GM21390 (cell line): ENCODE data around the gene KRT7.
"Not testable (repeated sequence)": the region's sequence is repeated elsewhere in the genome, so short reads cannot be mapped to it uniquely, and the experiment has no call there.

ENCODE experiments used
- ATAC-seq: cut with Tn5 transposase; IDR thresholded peaks from one replicate; pipeline ENCODE4 v1.9.1; 2021; ENCODE audit not compliant: unreplicated experiment

The KRT7 gene

GRCh38 chr12:52254180-52254964, 21.3 kb downstream of the KRT7 start:
- ATAC-seq = no peak

- no peak for ATAC-seq
Observed at GRCh38 chr12:52254965-52255751, 22.1 kb downstream of the KRT7 start.

- no peak for ATAC-seq
Observed at GRCh38 chr12:52255926-52256583, 23.0 kb downstream of the KRT7 start.

- ATAC-seq = no peak
Observed at GRCh38 chr12:52256584-52256935, 23.5 kb downstream of the KRT7 start.

- no peak for ATAC-seq
Observed at GRCh38 chr12:52257074-52257551, 24.1 kb downstream of the KRT7 start.

- ATAC-seq = not testable (repeated sequence)
Observed at GRCh38 chr12:52257922-52258321, 24.9 kb downstream of the KRT7 start.

- no peak for ATAC-seq
Observed at GRCh38 chr12:52258335-52258901, 25.4 kb downstream of the KRT7 start.

GRCh38 chr12:52259657-52260243, 26.7 kb downstream of the KRT7 start:
- ATAC-seq = no peak

GRCh38 chr12:52260361-52261207, 27.5 kb downstream of the KRT7 start:
- ATAC-seq = no peak

GRCh38 chr12:52261208-52261484, 28.1 kb downstream of the KRT7 start:
- no peak for ATAC-seq

- ATAC-seq = no peak
Observed at GRCh38 chr12:52262286-52262685, 29.2 kb downstream of the KRT7 start.

- no peak for ATAC-seq
Observed at GRCh38 chr12:52263761-52264434, 30.9 kb downstream of the KRT7 start.

- ATAC-seq = no peak
Observed at GRCh38 chr12:52264435-52264825, 31.4 kb downstream of the KRT7 start.

- no peak for ATAC-seq
Observed at GRCh38 chr12:52266514-52266913, 33.5 kb downstream of the KRT7 start.

GRCh38 chr12:52267266-52267665, 34.2 kb downstream of the KRT7 start:
- ATAC-seq = no peak

GRCh38 chr12:52267699-52268098, 34.7 kb downstream of the KRT7 start:
- ATAC-seq = no peak

- no peak for ATAC-seq
Observed at GRCh38 chr12:52268212-52268611, 35.2 kb downstream of the KRT7 start.

- ATAC-seq = no peak
Observed at GRCh38 chr12:52270541-52271070, 37.6 kb downstream of the KRT7 start.

- no peak for ATAC-seq
Observed at GRCh38 chr12:52271158-52271557, 38.1 kb downstream of the KRT7 start.
